NCI-H2171 (cell line): ENCODE data around the gene RPS8.
"Not testable (repeated sequence)": the region's sequence is repeated elsewhere in the genome, so short reads cannot be mapped to it uniquely, and the experiment has no call there.

Experiments used
- DNase-seq: peaks from one replicate; lab custom pipeline; 2025; lab: John Stamatoyannopoulos, UW

The RPS8 gene

GRCh38 chr1:44820328-44821239 lies 45.2 kb downstream of the RPS8 start:
- DNase-seq: no peak

DNA sequence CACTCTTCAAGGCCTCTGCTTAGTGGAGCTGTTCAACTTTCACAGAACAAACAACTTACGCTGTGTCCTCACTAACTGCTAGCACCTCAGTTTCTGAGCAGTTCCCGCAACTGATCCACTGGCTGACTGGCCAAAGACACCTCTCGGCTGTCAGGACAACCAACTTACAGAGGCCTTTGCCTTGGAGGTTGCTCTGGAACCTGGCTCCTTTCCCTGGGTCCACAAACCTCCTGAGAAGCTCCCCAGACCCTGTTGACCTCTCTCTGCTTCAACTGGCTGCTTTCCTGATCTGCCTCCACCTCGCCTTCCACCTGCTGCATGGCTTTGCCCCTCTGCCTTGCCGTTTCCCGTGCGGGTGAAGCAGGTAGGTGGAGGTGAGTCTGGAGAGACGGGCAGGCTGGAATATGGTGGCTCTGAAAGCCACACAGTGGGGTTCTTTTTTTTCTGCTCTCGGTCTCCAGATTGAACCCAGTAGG lies 45.9 kb downstream of the RPS8 start:
- DNase-seq: no peak

DNA sequence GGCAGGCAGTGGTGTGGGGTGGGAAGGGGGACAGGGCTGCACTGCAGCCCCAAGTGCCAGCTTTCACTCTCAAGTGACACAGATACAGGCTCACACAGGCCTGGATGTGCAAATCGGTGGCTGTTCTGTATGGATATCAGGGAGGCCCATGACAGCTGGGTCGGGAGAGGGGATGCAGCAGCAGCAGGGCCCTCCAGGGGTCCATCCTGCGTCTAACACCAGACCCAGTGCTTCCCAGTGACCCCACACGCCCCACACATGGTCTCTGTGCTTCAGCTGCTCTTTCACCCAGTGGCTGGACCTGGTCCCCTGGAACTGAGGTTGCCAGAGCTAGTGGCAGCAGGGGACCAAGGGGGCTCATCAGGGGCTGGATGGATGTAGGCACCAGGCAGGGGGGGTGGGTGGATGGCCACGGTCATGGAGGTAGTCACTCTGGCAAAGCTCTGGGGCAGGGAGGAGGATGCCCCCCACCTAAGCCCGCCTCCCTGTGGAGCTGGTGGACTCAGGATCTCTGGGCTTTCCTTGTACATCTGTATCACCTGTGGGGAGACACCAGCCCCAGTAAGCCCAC lies 46.9 kb downstream of the RPS8 start:
- DNase-seq: no peak

DNA sequence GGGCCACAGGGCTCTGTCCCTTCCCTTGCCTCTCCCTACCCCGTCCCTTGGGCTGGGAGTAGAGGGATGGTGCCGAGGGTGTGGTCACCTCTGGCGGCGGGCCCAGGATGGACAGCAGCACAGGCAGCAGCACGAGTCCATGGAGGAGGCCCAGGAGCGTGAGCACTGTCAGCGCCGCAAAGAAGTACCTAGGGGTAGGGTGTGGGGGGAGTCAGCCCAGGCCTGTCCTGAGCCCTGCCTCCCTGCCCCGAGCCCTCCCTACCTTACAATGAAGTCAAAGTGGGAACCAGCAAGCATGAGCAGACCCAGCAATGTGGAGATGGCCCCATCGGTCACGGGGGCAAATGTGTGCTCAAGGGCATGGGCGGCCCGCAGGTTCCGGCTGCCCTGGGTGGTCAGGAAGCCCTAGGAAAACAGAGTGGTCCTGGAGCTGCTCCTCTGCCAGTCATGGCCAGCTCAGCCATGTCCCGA lies 47.7 kb downstream of the RPS8 start:
- no peak for DNase-seq

DNA sequence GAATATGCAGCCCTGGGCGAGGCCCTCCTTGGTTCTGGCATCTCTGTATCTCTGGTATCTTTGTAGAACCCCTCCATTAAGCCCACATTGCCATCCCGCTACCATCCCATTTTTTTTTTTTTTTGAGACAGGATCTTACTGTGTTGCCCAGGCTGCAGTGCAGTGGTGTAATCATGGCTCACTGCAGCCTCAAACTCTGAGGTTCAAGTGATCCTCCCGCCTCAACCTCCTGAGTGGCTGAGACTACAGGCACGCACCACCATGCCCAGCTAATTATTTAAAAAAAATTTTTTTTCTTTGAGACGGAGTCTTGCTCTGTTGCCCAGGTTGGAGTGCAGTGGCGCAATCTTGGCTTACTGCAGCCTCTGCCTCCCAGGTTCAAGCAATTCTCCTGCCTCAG lies 49.1 kb downstream of the RPS8 start:
- not testable (repeated sequence) for DNase-seq

DNA sequence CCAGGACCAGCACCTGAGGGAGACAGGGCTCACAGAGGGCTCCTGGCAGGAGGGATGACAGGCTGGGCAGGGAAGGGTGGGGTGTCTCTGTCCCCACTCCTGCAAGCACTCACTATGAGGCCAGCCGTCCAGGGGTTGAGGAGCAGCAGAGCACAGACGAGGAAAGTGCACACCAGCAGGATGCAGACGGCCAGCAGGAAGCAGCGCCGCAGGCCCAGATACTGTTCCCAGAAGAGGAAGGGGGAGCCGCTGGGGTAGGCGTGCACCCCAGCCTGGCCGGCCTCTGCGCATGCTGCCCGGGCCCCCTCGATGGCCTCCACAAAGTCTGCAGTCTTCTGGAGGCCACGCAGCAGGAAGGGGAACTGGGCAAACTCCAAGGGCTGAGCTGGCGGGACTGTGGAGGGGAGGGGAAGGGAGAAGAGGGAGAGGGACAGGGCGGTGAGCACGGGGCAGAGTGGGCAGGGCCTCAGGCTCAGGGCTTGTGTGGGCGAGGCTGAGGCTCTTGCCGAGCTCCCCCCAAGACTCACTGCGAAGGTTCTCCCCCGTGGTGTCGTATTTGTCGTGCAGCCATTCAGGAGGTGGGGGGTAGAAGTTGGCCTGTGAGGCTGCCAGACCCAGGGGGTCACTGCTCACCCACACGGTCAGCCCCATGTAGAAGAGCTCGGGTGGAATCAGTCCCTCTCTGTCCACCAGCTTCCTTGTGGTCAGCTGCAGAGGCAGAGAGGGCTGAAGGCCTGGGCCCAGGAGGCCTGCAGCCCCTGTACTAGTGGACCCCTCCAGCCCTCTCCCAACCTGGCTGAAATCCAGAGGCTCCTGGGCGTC lies 51.2 kb downstream of the RPS8 start:
- no peak for DNase-seq

DNA sequence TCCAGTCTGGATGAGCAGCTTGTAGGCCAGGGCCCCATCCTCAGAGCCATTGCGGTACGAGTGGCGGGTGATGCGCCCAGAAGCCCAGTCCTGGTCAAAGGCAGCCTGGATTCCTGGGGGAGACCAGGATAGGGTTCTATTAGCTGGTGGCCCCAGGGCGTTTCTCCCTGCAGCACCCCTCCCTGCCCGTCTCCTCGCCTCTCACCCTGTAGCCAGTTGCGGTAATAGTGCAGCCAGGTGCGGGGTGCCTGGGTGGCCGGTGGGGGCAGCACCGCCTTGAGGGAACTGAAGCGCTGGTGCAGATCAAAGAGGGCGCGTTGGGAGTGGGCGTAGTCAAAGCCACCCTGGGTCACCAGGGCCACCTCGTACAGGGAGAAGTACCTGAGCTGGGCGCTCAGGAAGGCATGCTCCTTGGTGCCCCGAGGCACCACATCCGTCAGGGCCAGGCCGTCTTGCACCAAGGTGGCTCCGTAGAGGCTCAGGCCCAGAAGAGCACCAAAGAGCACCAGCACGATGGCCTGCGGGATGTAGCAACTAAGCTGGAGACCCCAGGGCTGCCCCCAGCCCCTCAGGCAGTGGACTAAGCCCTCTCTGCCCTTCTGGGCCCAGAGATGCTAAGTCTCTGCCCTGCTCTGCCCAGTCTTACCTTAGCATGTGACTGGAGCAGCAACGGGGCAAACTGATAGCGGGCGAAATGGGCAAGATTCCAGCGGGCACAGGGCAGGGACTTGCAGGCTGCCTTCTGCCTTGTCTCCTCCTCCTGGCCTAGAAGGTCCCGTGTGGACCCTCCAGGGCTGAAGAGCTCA lies 52.1 kb downstream of the RPS8 start:
- no peak for DNase-seq

DNA sequence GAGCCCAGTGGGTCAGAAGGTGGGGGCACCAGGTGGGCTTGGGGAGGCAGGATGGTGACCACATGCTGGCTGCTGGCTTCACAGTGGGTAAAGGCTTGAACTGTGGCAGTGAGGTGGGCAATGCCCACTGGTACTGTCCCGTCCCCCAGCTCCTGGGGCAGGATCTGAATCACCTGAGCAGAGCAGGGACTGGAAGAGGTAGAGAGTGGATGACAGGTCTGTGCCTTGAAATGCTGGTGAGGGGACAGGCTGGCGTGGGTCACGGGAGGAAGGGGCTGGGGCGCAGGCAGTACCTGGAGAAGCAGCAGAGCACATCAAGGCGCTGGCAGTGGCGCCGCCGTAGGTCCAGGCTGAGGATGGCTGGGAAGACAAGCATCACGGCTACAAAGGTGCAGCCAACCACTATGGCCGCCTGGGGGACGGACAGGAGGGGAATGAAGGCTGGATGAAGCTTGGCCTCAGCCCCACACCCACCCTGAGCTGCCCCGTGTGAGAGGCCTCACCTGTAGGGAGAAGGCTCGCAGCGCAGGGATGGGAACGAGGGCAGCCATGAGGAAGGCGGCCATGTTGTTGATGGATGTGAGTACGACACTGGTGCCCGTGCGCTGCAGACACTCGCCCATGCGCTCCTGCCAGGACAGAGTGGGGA lies 52.8 kb downstream of the RPS8 start:
- DNase-seq: no peak
